GM23338 (cell line): ENCODE data around the gene WIF1. TPM values are rescaled to one million over a fixed set of nuclear protein-coding genes. Genes with fewer than 3 reads are reported as not detected.

Experiments used
- ATAC-seq: fragments of 200-7000 bp; cut with Tn5 transposase; 3 replicates; pipeline ENCODE4 v1.9.1; 2020
- DNase-seq: peaks from one replicate; pipeline ENCODE4 v3.0.0-alpha.2; 2015; ENCODE audit warnings: low spot score
- H2AFZ ChIP-seq: fragments of 200-600 bp; sonication (generic); 2 replicates; pipeline ENCODE4 v1.8.0; 2016; ENCODE audit warnings: antibody characterized with exemption, mild to moderate bottlenecking, moderate library complexity
- H3F3A ChIP-seq: fragments of 200-600 bp; sonication (generic); replicated peaks from 2 replicates; pipeline ENCODE4 v1.8.0; 2017; ENCODE audit warnings: antibody characterized with exemption, mixed run types, low read depth
- H3K27ac ChIP-seq: fragments of 200-600 bp; sonication (generic); 2 replicates; pipeline ENCODE4 v1.6.1; 2016; ENCODE audit warnings: low read depth
- H3K27me3 ChIP-seq: fragments of 200-600 bp; sonication (generic); 2 replicates; pipeline ENCODE4 v1.8.0; 2016; ENCODE audit warnings: mild to moderate bottlenecking, mixed run types, moderate library complexity; ENCODE audit not compliant: insufficient read depth
- H3K36me3 ChIP-seq: fragments of 200-600 bp; sonication (generic); 2 replicates; pipeline ENCODE4 v1.8.0; 2016; ENCODE audit warnings: mild to moderate bottlenecking; ENCODE audit not compliant: insufficient read depth
- H3K4me1 ChIP-seq: fragments of 200-600 bp; sonication (generic); 2 replicates; pipeline ENCODE4 v1.8.0; 2016; ENCODE audit warnings: mild to moderate bottlenecking, moderate library complexity; ENCODE audit not compliant: insufficient read depth
- H3K4me2 ChIP-seq: fragments of 200-600 bp; sonication (generic); 2 replicates; pipeline ENCODE4 v1.7.1; 2017; ENCODE audit warnings: mixed run types
- H3K4me3 ChIP-seq: fragments of 200-600 bp; sonication (generic); 2 replicates; pipeline ENCODE4 v1.6.1; 2016; ENCODE audit warnings: mixed run types
- H3K79me2 ChIP-seq: fragments of 200-600 bp; sonication (generic); replicated peaks from 2 replicates; pipeline ENCODE4 v1.8.0; 2017; ENCODE audit warnings: mild to moderate bottlenecking; ENCODE audit not compliant: insufficient read depth
- H3K9me2 ChIP-seq: fragments of 200-600 bp; sonication (generic); 2 replicates; pipeline ENCODE4 v1.8.0; 2017; ENCODE audit not compliant: insufficient read depth
- H4K20me1 ChIP-seq: fragments of 200-600 bp; sonication (generic); replicated peaks from 2 replicates; pipeline ENCODE4 v1.8.0; 2017; ENCODE audit warnings: mild to moderate bottlenecking; ENCODE audit not compliant: insufficient read depth
- H3K27ac Mint-ChIP-seq: 2 replicates; pipeline ENCODE4 v1.8.0; 2020; ENCODE audit warnings: inconsistent platforms, mild to moderate bottlenecking, moderate library complexity, mixed read lengths
- H3K27me3 Mint-ChIP-seq: 3 replicates; pipeline ENCODE4 v1.8.0; 2022; ENCODE audit warnings: low read depth, mild to moderate bottlenecking, moderate library complexity, mixed read lengths, inconsistent platforms; ENCODE audit not compliant: insufficient read depth, poor library complexity
- H3K36me3 Mint-ChIP-seq: 3 replicates; pipeline ENCODE4 v1.8.0; 2021; ENCODE audit warnings: low read depth, mild to moderate bottlenecking, inconsistent platforms, moderate library complexity, mixed read lengths
- H3K4me1 Mint-ChIP-seq: 3 replicates; pipeline ENCODE4 v1.8.0; 2020; ENCODE audit warnings: mild to moderate bottlenecking, inconsistent platforms, mixed read lengths
- H3K4me3 Mint-ChIP-seq: 3 replicates; pipeline ENCODE4 v1.8.0; 2021; ENCODE audit warnings: moderate library complexity, mild to moderate bottlenecking, inconsistent platforms, mixed read lengths
- H3K9me3 Mint-ChIP-seq: 3 replicates; pipeline ENCODE4 v1.8.0; 2020; ENCODE audit warnings: moderate library complexity, mild to moderate bottlenecking, inconsistent platforms, mixed read lengths
- CREB1 ChIP-seq: fragments of 250-450 bp; sonication (Bioruptor Pico); IDR thresholded peaks from 2 replicates; pipeline ENCODE4 v1.5.0; 2020; ENCODE audit warnings: low read depth, mild to moderate bottlenecking, moderate library complexity
- EZH2 ChIP-seq: fragments of 200-600 bp; sonication (generic); IDR thresholded peaks from one replicate; pipeline ENCODE4 v1.8.0; 2017; ENCODE audit warnings: antibody characterized with exemption, mild to moderate bottlenecking, low read depth; ENCODE audit not compliant: unreplicated experiment
- EZH2phosphoT487 ChIP-seq: fragments of 200-600 bp; sonication (generic); IDR thresholded peaks from one replicate; pipeline ENCODE4 v1.8.1; 2018; ENCODE audit warnings: antibody characterized with exemption; ENCODE audit not compliant: unreplicated experiment
- JUNB ChIP-seq: IDR thresholded peaks from one replicate; pipeline ENCODE4 v1.6.1; 2016; ENCODE audit warnings: antibody characterized with exemption; ENCODE audit not compliant: unreplicated experiment
- NANOG ChIP-seq: IDR thresholded peaks from 2 replicates; pipeline ENCODE4 v1.6.1; 2016; ENCODE audit warnings: antibody characterized with exemption, borderline replicate concordance
- POLR2AphosphoS5 ChIP-seq: IDR thresholded peaks from 2 replicates; pipeline ENCODE4 v1.6.1; 2016; ENCODE audit warnings: antibody characterized with exemption, low read depth
- STAT1 ChIP-seq: IDR thresholded peaks from one replicate; pipeline ENCODE4 v1.6.1; 2016; ENCODE audit warnings: antibody characterized with exemption; ENCODE audit not compliant: unreplicated experiment
- ZNF114 ChIP-seq: fragments of 250-450 bp; sonication (Bioruptor Pico); IDR thresholded peaks from 2 replicates; pipeline ENCODE4 v1.5.0; 2020; ENCODE audit warnings: mild to moderate bottlenecking, moderate library complexity
- ZNF331 ChIP-seq: fragments of 250-450 bp; sonication (Bioruptor Pico); IDR thresholded peaks from 2 replicates; pipeline ENCODE4 v1.5.0; 2020; ENCODE audit warnings: low read depth, mild to moderate bottlenecking, moderate library complexity
- polyA plus RNA-seq: library from polyadenylated mRNA; unstranded; fragments of >200 nt; fragmentation: Nextera tagmentation; extraction: Ambion mirVana; gene quantifications from 2 replicates; pipeline ENCODE4 v1.2.1, GENCODE V29; 2016
- total RNA-seq: library from RNA; depleted of rRNA; stranded (reverse); fragments of >200 nt; shearing (Covaris generic); gene quantifications from 2 replicates; pipeline ENCODE4 v1.2.3, GENCODE V29; 2014
- TF ChIP-seq, protein P1 (sequence below): IDR thresholded peaks from one replicate; pipeline ENCODE4 v1.6.1; 2018; ENCODE audit warnings: antibody characterized with exemption; ENCODE audit not compliant: unreplicated experiment
- TF ChIP-seq, protein P2 (sequence below), 2 experiments: fragments of 200-600 bp in 1 of 2; sonication (generic) in 1 of 2; conservative IDR thresholded peaks; 2 replicates each; pipeline versions ENCODE4 v1.5.1 to v1.6.1; 2016 to 2017; ENCODE audit warnings: antibody characterized with exemption in 2 of 2, low read depth in 2 of 2, mild to moderate bottlenecking in 2 of 2, moderate library complexity in 1 of 2
- TF ChIP-seq, protein P3 (sequence below): fragments of 250-450 bp; sonication (Bioruptor Pico); IDR thresholded peaks from 2 replicates; pipeline ENCODE4 v1.5.0; 2020; ENCODE audit warnings: mild to moderate bottlenecking, moderate library complexity
- TF ChIP-seq, protein P4 (sequence below): IDR thresholded peaks from 2 replicates; pipeline ENCODE4 v1.6.1; 2016; ENCODE audit warnings: antibody characterized with exemption

The WIF1 gene
- total and polyA plus RNA-seq, 2 experiments from 2014 or later = 4.1 to 4.2 TPM

DNA sequence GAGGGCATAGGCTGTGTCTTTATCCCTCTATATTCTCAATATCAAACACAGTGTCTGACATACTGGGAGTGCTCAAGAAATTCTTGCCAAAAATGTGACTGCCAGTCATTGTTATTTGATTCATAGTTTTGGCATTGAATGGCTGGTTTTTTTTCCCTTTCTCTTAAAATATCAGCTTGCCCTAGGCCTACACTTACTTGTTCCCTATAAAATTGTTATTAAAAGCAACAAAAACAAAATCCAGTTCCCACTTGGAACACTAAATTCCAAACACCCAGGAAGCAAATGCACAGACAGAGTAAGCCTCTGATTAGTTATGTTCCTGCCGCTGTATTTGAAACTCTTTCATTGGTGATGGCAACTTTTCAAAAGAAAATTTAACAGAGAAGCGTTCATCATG is 110.7 kb downstream of the WIF1 start:
- Mint-ChIP-seq H3K4me3 (no peak overlapping the region), H3K27ac (no peak overlapping the region), H3K4me1 (peaks cover 9% of the 10 kb centered on the region), H3K9me3 (no peaks in the 10 kb centered on the region), H3K36me3 (no peaks in the 10 kb centered on the region), H3K27me3 (no peaks in the 10 kb centered on the region)
- ATAC-seq = no peak
- peaks cover 8% of the 10 kb centered on the region for H3K9me2 ChIP-seq
- H4K20me1 ChIP-seq = no peaks in the 10 kb centered on the region
- H3K4me2 ChIP-seq = no peak overlapping the region
- no peak overlapping the region for H3K27ac ChIP-seq
- H2AFZ ChIP-seq = peak overlapping the region; percentile 2; the same call in 1 of the 2 replicates
- H3F3A ChIP-seq = no peaks in the 10 kb centered on the region
- no peaks in the 10 kb centered on the region for H3K27me3 ChIP-seq
- H3K79me2 ChIP-seq = no peaks in the 10 kb centered on the region
- H3K36me3 ChIP-seq = no peaks in the 10 kb centered on the region
- DNase-seq = no peak
- no peak overlapping the region for H3K4me3 ChIP-seq
- H3K4me1 ChIP-seq = peaks cover 7% of the 10 kb centered on the region; the same call in 1 of the 2 replicates
- no peak for TF ChIP-seq ZNF331 (CRISPR knock-in tag)
- TF ChIP-seq, protein P1, sequence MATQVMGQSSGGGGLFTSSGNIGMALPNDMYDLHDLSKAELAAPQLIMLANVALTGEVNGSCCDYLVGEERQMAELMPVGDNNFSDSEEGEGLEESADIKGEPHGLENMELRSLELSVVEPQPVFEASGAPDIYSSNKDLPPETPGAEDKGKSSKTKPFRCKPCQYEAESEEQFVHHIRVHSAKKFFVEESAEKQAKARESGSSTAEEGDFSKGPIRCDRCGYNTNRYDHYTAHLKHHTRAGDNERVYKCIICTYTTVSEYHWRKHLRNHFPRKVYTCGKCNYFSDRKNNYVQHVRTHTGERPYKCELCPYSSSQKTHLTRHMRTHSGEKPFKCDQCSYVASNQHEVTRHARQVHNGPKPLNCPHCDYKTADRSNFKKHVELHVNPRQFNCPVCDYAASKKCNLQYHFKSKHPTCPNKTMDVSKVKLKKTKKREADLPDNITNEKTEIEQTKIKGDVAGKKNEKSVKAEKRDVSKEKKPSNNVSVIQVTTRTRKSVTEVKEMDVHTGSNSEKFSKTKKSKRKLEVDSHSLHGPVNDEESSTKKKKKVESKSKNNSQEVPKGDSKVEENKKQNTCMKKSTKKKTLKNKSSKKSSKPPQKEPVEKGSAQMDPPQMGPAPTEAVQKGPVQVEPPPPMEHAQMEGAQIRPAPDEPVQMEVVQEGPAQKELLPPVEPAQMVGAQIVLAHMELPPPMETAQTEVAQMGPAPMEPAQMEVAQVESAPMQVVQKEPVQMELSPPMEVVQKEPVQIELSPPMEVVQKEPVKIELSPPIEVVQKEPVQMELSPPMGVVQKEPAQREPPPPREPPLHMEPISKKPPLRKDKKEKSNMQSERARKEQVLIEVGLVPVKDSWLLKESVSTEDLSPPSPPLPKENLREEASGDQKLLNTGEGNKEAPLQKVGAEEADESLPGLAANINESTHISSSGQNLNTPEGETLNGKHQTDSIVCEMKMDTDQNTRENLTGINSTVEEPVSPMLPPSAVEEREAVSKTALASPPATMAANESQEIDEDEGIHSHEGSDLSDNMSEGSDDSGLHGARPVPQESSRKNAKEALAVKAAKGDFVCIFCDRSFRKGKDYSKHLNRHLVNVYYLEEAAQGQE = no peak
- no peak for TF ChIP-seq POLR2AphosphoS5
- TF ChIP-seq, protein P2, sequence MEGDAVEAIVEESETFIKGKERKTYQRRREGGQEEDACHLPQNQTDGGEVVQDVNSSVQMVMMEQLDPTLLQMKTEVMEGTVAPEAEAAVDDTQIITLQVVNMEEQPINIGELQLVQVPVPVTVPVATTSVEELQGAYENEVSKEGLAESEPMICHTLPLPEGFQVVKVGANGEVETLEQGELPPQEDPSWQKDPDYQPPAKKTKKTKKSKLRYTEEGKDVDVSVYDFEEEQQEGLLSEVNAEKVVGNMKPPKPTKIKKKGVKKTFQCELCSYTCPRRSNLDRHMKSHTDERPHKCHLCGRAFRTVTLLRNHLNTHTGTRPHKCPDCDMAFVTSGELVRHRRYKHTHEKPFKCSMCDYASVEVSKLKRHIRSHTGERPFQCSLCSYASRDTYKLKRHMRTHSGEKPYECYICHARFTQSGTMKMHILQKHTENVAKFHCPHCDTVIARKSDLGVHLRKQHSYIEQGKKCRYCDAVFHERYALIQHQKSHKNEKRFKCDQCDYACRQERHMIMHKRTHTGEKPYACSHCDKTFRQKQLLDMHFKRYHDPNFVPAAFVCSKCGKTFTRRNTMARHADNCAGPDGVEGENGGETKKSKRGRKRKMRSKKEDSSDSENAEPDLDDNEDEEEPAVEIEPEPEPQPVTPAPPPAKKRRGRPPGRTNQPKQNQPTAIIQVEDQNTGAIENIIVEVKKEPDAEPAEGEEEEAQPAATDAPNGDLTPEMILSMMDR (conservative IDR thresholded peaks at IDR 0.05; ENCODE audit: low read depth in 2 of 2) = no peak
- TF ChIP-seq NANOG = no peak
- TF ChIP-seq CREB1 = no peak
- TF ChIP-seq ZNF114 = no peak
- no peak for TF ChIP-seq EZH2
- TF ChIP-seq, protein P3, sequence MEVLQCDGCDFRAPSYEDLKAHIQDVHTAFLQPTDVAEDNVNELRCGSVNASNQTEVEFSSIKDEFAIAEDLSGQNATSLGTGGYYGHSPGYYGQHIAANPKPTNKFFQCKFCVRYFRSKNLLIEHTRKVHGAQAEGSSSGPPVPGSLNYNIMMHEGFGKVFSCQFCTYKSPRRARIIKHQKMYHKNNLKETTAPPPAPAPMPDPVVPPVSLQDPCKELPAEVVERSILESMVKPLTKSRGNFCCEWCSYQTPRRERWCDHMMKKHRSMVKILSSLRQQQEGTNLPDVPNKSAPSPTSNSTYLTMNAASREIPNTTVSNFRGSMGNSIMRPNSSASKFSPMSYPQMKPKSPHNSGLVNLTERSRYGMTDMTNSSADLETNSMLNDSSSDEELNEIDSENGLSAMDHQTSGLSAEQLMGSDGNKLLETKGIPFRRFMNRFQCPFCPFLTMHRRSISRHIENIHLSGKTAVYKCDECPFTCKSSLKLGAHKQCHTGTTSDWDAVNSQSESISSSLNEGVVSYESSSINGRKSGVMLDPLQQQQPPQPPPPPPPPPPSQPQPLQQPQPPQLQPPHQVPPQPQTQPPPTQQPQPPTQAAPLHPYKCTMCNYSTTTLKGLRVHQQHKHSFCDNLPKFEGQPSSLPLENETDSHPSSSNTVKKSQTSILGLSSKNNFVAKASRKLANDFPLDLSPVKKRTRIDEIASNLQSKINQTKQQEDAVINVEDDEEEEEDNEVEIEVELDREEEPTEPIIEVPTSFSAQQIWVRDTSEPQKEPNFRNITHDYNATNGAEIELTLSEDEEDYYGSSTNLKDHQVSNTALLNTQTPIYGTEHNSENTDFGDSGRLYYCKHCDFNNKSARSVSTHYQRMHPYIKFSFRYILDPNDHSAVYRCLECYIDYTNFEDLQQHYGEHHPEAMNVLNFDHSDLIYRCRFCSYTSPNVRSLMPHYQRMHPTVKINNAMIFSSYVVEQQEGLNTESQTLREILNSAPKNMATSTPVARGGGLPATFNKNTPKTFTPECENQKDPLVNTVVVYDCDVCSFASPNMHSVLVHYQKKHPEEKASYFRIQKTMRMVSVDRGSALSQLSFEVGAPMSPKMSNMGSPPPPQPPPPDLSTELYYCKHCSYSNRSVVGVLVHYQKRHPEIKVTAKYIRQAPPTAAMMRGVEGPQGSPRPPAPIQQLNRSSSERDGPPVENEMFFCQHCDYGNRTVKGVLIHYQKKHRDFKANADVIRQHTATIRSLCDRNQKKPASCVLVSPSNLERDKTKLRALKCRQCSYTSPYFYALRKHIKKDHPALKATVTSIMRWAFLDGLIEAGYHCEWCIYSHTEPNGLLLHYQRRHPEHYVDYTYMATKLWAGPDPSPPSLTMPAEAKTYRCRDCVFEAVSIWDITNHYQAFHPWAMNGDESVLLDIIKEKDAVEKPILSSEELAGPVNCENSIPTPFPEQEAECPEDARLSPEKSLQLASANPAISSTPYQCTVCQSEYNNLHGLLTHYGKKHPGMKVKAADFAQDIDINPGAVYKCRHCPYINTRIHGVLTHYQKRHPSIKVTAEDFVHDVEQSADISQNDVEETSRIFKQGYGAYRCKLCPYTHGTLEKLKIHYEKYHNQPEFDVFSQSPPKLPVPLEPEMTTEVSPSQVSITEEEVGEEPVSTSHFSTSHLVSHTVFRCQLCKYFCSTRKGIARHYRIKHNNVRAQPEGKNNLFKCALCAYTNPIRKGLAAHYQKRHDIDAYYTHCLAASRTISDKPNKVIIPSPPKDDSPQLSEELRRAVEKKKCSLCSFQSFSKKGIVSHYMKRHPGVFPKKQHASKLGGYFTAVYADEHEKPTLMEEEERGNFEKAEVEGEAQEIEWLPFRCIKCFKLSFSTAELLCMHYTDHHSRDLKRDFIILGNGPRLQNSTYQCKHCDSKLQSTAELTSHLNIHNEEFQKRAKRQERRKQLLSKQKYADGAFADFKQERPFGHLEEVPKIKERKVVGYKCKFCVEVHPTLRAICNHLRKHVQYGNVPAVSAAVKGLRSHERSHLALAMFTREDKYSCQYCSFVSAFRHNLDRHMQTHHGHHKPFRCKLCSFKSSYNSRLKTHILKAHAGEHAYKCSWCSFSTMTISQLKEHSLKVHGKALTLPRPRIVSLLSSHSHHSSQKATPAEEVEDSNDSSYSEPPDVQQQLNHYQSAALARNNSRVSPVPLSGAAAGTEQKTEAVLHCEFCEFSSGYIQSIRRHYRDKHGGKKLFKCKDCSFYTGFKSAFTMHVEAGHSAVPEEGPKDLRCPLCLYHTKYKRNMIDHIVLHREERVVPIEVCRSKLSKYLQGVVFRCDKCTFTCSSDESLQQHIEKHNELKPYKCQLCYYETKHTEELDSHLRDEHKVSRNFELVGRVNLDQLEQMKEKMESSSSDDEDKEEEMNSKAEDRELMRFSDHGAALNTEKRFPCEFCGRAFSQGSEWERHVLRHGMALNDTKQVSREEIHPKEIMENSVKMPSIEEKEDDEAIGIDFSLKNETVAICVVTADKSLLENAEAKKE (CRISPR knock-in tag) = no peak
- TF ChIP-seq, protein P4, sequence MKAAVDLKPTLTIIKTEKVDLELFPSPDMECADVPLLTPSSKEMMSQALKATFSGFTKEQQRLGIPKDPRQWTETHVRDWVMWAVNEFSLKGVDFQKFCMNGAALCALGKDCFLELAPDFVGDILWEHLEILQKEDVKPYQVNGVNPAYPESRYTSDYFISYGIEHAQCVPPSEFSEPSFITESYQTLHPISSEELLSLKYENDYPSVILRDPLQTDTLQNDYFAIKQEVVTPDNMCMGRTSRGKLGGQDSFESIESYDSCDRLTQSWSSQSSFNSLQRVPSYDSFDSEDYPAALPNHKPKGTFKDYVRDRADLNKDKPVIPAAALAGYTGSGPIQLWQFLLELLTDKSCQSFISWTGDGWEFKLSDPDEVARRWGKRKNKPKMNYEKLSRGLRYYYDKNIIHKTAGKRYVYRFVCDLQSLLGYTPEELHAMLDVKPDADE = no peak
- TF ChIP-seq EZH2phosphoT487 = no peak
- no peak for TF ChIP-seq JUNB
- no peak for TF ChIP-seq STAT1
